Small intestine (tissue), 7 donors: ENCODE results near the gene VILL. TPM values are rescaled to one million over a fixed set of nuclear protein-coding genes. Genes with fewer than 3 reads are reported as not detected.
A peak's percentile ranks its signal among the peaks of the same experiment; 100 is the strongest.

ENCODE experiments used
- DNase-seq, 2 donors: peaks; one replicate each; pipeline versions ENCODE4 v3.0.0 to v3.0.0-alpha.2; 2013
- FAIRE-seq: peaks from 2 replicates; lab custom pipeline; 2012; peaks lifted over from hg19 to GRCh38; lab: Jason Lieb, UNC
- H3K27ac ChIP-seq, 3 donors: one replicate each; pipeline ENCODE4 v1.5.1; 2013; ENCODE audit warnings: low read length in 2 of 3, mild to moderate bottlenecking in 2 of 3, control low read depth in 1 of 3, inconsistent platforms in 1 of 3, low read depth in 1 of 3, moderate library complexity in 1 of 3
- H3K27me3 ChIP-seq, 3 donors: one replicate each; pipeline ENCODE4 v1.6.1; 2013; ENCODE audit warnings: low read length in 3 of 3, inconsistent platforms in 1 of 3; ENCODE audit not compliant: control insufficient read depth in 3 of 3, insufficient read depth in 3 of 3
- H3K36me3 ChIP-seq, 3 donors: one replicate each; pipeline ENCODE4 v1.6.1; 2013; ENCODE audit warnings: low read length in 3 of 3, inconsistent platforms in 1 of 3, low read depth in 1 of 3, mild to moderate bottlenecking in 1 of 3, moderate library complexity in 1 of 3; ENCODE audit not compliant: control insufficient read depth in 3 of 3, insufficient read depth in 2 of 3
- H3K4me1 ChIP-seq, 3 donors: one replicate each; pipeline ENCODE4 v1.6.1; 2013; ENCODE audit warnings: low read length in 2 of 3, inconsistent platforms in 1 of 3, low read depth in 1 of 3, mild to moderate bottlenecking in 1 of 3, moderate library complexity in 1 of 3; ENCODE audit not compliant: control insufficient read depth in 3 of 3, insufficient read depth in 2 of 3
- H3K4me3 ChIP-seq, 3 donors: one replicate each; pipeline ENCODE4 v1.5.1; 2013; ENCODE audit warnings: low read length in 3 of 3, control low read depth in 1 of 3, inconsistent platforms in 1 of 3, low read depth in 1 of 3, mild to moderate bottlenecking in 1 of 3, moderate library complexity in 1 of 3
- H3K9me3 ChIP-seq, 2 donors: one replicate each; pipeline ENCODE4 v1.6.1; 2013; ENCODE audit warnings: low read depth in 1 of 2, low read length in 1 of 2; ENCODE audit not compliant: control insufficient read depth in 2 of 2, insufficient read depth in 1 of 2
- WGBS, 3 donors: extraction: QIAGEN DNeasy Blood & Tissue Kit; methylation state at CpG; one replicate each; pipeline ENCODE4 v1.1.7; 2013; 5-methylcytosine and 5-hydroxymethylcytosine counted together
- polyA plus RNA-seq, 4 donors: library from polyadenylated mRNA; stranded (reverse) in 3 of 4; unstranded in 1 of 4; fragments of 200-250 nt in 3 of 4; fragments of 120-200 nt in 1 of 4; gene quantifications; one replicate each; pipeline versions ENCODE4 v1.2.1 to v1.2.3, GENCODE V29; 2013
- donor health status: healthy with polysubstance abuse.
- donor health status: control.
- donor health status: control.
- donor health status: Bipolar disorder and iron deficiency.
- donor health status: healthy.

Gene VILL
- polyA plus RNA-seq, 4 donors = 57.6 to 266 (median 154) TPM

DNA sequence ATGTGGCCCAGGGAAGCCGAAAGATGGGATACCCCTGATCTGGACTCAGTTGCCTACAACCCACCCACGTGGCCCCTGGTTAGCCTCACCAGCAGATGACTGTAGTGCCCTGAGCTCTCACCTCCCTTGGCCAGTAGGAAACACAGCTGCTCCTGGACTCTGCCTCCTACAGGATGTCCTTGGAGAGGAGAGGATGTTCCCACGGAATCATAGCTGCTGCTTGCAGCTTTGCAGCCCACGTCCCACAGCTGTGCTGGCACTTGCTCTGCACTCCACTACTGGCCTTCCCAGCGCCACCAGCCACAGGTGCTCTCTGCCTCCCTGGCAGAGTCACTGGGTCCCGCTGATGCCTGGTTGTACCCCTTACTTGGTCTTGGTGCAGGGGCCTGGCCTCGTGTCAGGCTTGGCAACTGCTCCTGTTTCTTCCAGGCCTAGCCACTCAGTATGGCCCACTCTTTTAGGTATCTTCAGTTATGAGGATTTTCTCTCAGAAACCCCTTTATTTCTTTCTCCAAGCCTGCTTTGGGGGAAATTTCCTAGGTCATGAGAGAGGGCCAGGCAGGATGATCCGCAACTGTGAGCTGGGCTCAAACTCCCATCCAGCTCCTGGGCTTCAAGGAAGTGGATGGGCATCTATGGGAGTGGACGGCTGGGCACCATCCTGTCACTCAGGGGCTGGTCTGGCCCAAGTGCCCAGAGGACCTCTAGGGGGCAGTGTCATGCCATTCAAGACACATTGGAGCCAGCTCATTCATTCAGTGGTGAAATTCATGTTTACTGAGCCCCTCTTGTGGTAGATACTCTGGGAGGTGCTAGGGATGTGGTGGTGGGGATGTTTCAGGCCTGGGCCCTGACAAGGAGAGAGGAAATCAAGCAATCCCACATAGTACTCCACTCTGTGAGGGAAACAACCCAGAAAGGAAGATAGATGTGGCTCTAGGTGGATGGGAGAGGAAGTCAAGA lies 16.2 kb upstream of the VILL start:
- H3K27me3 ChIP-seq = no peaks in the 10 kb centered on the region
- FAIRE-seq (no peak), DNase-seq (peak; percentile 82 to 86)
- peaks cover 0 to 6% (median 0%) of the 10 kb centered on the region in 3 donors for H3K4me1 ChIP-seq
- WGBS, 3 donors = 60 to 64% (median 63%) methylated on average over 9 of the region's 9 CpGs
- H3K4me3 ChIP-seq = no peak overlapping the region
- no peaks in the 10 kb centered on the region for H3K9me3 ChIP-seq
- peaks cover 0 to 58% (median 0%) of the 10 kb centered on the region in 3 donors for H3K36me3 ChIP-seq
- H3K27ac ChIP-seq = peak overlapping the region in 1 of 3 donors; percentile 16

GRCh38 chr3:37979541-37980461 lies 10.8 kb upstream of the VILL start:
- WGBS, 3 donors = 86 to 96% (median 88%) methylated on average over 8 of the region's 8 CpGs
- DNase-seq = no peak
- peaks cover 0 to 49% (median 0%) of the 10 kb centered on the region in 3 donors for H3K36me3 ChIP-seq
- H3K4me1 ChIP-seq = peaks cover 0 to 12% (median 0%) of the 10 kb centered on the region in 3 donors
- H3K9me3 ChIP-seq = no peaks in the 10 kb centered on the region
- H3K27me3 ChIP-seq = no peaks in the 10 kb centered on the region
- no peak overlapping the region for H3K4me3 ChIP-seq
- no peak for FAIRE-seq
- no peak overlapping the region for H3K27ac ChIP-seq

- H3K4me1 ChIP-seq = peaks cover 0 to 16% (median 0%) of the 10 kb centered on the region in 3 donors
- H3K27ac ChIP-seq = no peak overlapping the region
- DNase-seq (no peak), FAIRE-seq (no peak)
- H3K9me3 ChIP-seq = no peaks in the 10 kb centered on the region
- 85 to 88% (median 87%) methylated on average over 14 of the region's 14 CpGs for whole genome bisulfite sequencing, 3 donors
- no peak overlapping the region for H3K4me3 ChIP-seq
- no peaks in the 10 kb centered on the region for H3K27me3 ChIP-seq
- peaks cover 0 to 44% (median 0%) of the 10 kb centered on the region in 3 donors for H3K36me3 ChIP-seq
These were observed 9.9 kb upstream of the VILL start for GRCh38 chr3:37980462-37981347.

GRCh38 chr3:37981348-37981664 lies 9.3 kb upstream of the VILL start:
- Histone ChIP-seq H3K9me3 (no peaks in the 10 kb centered on the region), H3K27me3 (no peaks in the 10 kb centered on the region), H3K36me3 (peaks cover 0 to 40% (median 0%) of the 10 kb centered on the region in 3 donors), H3K4me3 (no peak overlapping the region), H3K4me1 (peaks cover 0 to 22% (median 2%) of the 10 kb centered on the region in 3 donors), H3K27ac (no peak overlapping the region)
- WGBS, 3 donors = 80 to 92% (median 89%) methylated on average over 2 of the region's 2 CpGs
- FAIRE-seq (no peak), DNase-seq (no peak)

GRCh38 chr3:37982331-37982730 lies 8.3 kb upstream of the VILL start:
- Histone ChIP-seq H3K4me3 (no peak overlapping the region), H3K27me3 (no peaks in the 10 kb centered on the region), H3K36me3 (peaks cover 0 to 37% (median 0%) of the 10 kb centered on the region in 3 donors), H3K27ac (no peak overlapping the region), H3K4me1 (peaks cover 0 to 31% (median 3%) of the 10 kb centered on the region in 3 donors), H3K9me3 (no peaks in the 10 kb centered on the region)
- 12 to 57% (median 41%) methylated on average over 1 of the region's 1 CpG for WGBS, 3 donors
- DNase-seq (no peak), FAIRE-seq (no peak)

DNA sequence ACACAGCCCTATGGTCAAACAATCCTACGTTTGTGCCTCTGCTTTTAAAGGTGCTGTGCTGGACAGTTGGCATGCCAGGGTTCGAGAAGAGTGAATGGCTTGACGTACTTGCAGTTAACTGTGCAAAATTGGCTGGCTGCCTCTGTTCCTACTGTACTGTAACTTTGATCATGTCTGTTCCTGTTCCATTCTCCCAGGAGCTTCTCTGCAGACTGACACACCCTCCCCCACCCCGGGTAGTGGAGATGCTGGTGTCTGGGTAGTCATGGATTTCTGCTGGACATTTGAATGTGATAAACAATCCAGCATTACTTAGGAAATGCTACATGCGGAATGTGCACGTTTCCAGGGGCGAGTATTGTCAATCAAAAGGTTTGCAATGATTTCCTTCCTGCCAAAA lies 6.5 kb upstream of the VILL start:
- Histone ChIP-seq H3K4me3 (no peak overlapping the region), H3K27ac (no peak overlapping the region), H3K9me3 (no peaks in the 10 kb centered on the region), H3K4me1 (peaks cover 0 to 46% (median 3%) of the 10 kb centered on the region in 3 donors), H3K36me3 (peaks cover 0 to 35% (median 0%) of the 10 kb centered on the region in 3 donors), H3K27me3 (no peaks in the 10 kb centered on the region)
- no peak for DNase-seq
- no peak for FAIRE-seq
- WGBS, 3 donors = 70 to 81% (median 74%) methylated on average over 7 of the region's 7 CpGs

DNA sequence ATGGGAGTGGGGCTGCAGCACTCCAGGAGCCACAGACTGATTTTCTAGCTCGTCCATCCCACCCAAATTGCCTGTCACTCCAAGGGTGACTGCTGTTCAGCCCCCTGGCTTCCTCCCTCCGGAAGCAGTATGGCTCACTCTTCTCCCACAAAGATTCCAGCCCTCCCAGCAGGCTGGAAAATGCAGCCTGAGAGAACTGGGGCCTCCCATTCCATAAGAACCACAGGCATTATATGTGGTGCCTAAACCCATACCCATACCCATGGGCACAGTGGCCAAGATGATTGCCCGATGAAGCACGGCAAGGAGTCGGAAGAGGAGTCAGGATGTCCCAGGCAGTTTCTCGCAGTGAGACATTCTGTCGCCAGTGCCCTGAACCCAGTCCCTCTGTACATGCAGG lies 6.0 kb upstream of the VILL start:
- Histone ChIP-seq H3K9me3 (no peaks in the 10 kb centered on the region), H3K4me1 (peaks cover 0 to 51% (median 3%) of the 10 kb centered on the region in 3 donors), H3K27me3 (no peaks in the 10 kb centered on the region), H3K4me3 (no peak overlapping the region), H3K27ac (no peak overlapping the region), H3K36me3 (peaks cover 0 to 41% (median 0%) of the 10 kb centered on the region in 3 donors)
- no peak for FAIRE-seq
- WGBS, 3 donors = 85 to 93% (median 90%) methylated on average over 7 of the region's 7 CpGs
- no peak for DNase-seq
